NOMO-1 (cell line): ENCODE measurements around the gene AOPEP.
"Not testable (repeated sequence)": the region's sequence is repeated elsewhere in the genome, so short reads cannot be mapped to it uniquely, and the experiment has no call there.

Source experiments
- DNase-seq, 2 experiments: peaks; one replicate each; lab custom pipeline; 2025; ENCODE audit not compliant: unreplicated experiment in 2 of 2; lab: John Stamatoyannopoulos, UW

The AOPEP gene

DNA sequence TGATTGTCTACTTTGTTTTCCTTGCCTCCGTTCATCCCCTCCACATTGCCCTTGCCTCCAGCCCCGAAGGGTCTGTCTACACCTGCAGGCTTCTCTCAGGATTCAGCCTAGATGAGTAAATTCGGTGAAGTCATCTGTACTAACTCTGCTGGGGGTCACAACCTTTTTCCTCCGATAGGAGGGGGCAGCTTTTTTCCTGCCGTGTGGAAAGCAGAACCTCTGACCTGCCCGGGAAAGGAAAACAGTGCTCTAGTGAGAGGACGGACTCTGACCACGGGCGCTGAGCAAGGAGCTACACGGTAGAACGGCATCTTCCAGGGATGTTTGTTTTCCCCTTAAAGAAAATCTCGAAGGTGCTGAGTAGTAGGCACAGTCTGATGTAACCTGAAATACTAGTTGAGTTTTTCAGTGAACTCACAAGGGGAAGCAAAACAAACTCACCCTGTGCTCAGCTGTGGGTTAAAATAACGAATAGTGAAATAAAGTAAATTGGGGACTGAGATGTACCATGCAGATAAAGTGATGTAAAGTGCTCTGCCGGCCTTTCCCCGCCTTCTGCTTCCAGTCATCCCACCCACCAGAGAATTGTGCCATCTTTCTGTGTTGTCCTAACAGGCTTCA is 281.8 kb downstream of the AOPEP start:
- DNase-seq = no peak

DNA sequence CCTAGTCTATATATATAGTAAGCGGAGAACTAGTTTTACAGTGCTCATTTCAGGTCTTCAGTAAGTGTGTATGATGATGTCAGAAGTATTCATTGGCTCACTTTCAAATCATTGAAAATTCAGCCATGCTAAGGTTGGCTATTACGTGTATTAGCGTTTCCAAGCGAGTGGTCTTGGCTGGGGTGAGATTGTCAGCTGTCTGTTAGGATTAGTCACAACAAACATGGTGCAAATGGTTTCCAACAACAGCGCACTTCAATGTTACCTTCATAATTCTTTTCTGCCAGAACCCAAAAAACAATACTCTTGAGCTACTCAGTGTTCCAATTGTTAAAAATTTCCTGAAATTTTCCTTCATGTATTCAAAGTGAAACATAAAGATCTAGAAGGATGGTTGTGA is 283.0 kb downstream of the AOPEP start:
- no peak for DNase-seq

DNA sequence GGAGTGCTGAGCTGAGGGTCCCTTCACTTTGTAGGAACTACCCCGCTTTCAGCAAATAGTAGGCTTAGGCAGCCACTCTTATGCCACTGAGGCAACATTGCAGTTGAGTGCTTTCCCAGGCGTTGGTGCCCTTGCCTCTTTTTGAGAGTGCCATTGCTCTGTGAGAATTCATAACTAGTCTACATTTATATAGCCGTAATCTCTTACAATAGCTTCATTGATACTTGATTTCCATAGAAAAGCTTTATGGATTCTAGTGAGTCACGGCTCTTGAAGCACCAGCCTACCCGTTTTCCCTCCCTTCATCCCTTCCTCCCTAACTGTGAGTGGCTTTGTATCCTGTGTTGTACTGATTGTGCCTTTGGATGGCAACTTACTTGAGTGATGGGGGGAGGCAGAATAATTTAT is 283.9 kb downstream of the AOPEP start:
- no peak for DNase-seq

DNA sequence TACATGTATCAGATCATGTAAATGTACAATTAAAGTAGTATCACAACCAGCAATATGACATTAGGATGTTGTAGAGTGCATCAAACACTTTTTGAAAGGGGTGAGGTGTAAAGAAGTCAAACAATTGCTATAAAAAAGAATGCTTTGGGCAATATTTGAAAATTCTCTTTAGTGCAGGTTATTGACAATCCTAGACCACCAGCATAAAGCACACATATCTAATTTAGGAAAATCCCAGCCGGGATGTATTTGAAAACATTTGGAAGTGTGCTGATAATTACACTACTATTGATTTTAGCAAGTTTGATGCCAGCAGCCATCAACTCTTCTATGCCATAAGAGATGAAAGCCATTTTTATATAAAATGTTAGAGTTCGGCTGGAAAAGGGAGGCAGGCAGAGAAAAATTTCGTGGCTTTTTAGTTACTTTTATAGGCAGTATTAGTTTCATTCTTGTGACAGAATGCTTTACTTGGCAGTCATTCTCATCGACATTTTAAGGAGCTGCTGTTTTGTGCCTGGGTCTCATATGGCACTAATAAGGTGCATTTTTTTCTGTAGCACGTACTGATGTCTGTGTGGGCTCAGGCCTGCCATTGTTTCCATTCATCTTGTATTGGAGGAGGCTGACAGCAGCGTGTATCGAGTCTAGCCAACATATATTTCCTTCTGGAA is 285.7 kb downstream of the AOPEP start:
- DNase-seq = no peak

DNA sequence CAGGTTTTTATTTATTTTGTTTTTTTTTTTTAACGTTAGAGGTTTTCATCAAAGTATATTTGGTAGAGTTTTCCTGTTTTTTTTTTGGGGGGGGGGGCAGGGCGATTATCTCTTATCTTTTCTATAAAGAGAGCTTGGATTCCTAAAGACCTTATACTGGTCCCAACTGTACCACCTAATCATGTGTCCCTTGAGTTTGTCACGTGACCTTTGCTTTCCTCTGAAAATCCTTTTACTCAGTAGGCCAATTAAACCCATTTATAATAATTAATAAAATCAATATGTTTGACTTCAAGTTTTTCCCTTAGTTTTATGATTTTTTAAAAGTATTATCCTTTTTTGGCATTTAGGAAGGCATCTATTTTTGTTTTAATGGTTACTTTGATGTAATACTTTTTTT is 286.4 kb downstream of the AOPEP start:
- no peak for DNase-seq

DNA sequence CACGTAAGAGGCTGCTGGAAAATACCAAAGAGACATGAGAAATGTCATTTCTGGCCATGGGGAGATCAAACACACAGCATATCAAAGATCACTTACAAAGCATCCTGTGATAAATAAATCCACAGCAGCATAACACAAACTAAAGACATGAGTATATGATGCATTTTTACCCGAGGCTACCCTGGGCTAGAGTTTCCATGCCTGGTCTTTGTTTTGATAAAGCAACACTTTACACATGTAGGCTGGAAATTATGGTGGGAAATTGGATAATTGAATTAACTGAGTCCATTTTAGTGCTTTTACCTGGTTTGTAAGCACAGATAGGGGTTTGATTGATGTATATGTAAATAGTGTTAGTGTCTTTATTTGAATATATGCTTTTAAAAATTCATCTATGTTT is 288.4 kb downstream of the AOPEP start:
- no peak for DNase-seq

DNA sequence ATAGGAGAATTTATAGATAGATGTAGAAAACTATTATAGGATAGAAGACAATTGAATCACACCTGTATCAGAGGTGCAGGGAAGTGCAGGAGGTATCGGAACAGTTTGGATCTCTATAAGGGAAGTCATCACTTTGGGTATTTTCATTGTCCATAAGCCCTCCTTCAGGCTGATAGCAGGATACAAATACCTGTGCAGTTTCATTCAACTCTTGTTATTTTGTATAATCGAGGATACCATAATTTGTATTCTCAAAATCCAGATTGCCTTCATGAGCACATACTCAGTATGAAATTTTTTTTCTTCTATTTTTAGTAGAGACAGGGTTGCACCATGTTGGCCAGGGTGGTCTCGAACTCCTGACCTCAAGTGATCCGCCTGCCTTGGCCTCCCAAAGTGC is 289.1 kb downstream of the AOPEP start:
- no peak for DNase-seq

DNA sequence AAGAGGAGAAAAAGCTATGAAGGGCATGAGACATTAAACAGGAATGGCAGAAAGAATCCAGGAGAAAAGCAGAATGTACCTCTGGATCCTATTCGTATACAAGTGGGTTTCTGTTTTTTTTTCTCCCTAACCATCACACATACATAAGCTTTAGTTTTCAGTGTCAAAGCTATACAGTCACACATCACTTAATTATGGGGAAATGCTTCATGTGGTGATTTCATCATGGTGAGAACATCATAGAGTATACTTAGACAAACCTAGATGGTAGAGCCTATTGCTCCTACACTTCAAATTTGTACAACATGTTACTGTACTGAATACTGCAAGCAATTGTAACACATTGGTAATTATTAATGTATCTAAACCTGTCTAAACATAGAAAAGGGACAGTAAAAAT is 290.6 kb downstream of the AOPEP start:
- DNase-seq = no peak

DNA sequence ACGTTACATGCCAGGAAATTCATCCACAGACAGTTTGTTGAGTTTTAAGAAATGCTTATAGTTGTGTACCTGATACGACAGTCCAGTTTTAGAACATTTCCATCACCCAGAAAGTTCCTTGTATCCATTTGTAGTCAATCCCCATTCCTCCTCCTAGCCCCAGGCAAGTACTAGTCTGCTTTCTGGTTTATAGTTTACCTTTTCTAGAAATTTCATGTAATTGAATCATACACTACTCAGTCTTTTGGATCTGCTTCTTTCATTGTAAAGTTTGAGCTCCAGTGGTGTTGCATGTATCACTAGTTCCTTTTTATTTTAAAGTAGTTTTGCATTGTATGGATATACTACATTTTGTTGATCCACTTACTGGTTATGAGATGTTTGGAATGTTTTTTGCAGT is 291.2 kb downstream of the AOPEP start:
- no peak for DNase-seq

DNA sequence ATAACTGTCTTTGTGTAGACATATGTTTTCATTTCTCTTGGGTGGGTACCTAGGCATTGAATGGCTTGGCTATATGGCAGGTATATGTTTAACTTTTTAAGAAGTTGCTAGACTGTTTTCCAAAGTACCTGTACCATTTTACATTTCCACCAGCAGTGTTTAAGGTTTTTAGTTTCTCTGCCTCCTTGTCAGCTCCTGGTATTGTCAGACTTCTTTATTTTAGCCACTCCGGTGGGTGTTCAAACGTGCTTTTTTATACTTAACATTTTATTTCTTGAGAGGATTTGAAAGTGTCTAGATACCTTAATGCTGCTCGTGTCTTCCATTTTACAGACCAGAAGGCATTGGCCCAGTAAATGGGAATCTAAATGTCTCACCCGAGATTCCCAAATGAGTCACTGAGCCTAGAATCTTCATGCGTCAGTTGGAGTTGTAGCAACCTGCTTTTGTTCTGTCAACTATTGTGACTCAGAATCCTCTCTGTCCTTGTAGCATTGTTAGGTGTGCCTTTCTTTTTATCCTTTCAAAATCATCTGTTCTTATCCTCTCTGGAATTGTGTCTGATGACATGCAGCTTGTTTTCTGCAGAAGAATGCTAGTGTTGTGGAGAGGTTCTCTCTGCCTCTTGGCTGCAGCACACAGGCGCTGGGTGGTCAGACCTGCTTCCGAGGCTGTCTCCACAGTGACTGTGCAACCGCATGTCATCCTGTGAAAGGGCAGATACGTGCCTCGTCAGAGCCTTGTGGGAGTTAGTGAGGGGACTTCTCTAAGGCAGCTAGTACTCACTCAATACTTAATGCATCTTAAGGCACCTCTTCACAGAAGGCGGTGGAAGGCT is 291.8 kb downstream of the AOPEP start:
- no peak for DNase-seq

DNA sequence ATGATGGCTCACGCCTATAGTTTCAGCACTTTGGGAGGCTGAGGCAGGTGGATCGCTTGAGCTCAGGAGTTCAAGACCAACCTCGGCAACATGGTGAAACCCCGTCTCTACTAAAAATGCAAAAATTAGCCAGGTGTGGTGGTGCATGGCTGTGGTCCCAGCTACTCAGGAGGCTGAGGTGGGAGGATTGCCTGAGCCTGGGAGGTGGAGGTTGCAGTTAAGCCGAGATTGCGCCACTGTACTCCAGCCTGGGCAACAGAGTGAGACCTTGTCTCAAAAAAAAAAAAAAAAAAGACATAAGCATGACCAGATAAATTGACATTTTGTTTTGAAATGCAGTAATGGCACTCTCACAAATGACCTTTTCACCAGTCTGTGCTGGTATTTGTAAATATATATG is 294.1 kb downstream of the AOPEP start:
- DNase-seq = not testable (repeated sequence)

DNA sequence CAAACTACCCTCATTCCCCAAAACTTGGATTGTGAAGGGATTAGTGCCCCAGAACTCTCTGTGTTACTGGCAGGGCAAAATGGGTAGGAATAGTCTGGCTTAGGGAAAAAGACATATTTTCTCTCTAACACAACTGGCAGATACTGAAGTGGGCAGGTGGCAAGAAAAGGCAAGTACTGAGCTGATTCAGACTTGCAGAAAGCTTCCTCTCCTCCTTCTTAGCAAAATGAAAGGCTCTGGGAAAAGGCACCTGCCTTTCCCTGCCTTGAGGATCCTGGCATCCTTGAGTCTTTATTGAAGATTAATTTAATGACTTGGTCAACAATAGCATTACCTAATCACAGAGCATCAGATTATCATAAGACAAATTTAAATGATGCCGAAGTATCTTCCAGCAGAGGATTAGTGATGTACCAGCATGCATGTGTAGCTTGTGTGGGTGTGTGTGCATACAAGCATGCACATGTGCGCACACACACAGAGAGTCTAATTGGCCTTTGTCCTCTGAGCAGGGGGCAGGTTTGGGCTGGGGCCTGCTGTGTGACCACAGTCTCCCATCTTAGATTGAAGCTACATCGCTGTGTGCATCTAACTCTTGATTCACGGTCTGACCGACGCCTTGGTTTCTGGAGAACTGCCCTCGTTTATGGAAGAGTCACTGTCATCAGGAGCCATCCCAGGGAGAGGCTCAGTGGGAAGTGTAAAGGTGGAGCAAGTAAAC is 294.8 kb downstream of the AOPEP start:
- DNase-seq = no peak

DNA sequence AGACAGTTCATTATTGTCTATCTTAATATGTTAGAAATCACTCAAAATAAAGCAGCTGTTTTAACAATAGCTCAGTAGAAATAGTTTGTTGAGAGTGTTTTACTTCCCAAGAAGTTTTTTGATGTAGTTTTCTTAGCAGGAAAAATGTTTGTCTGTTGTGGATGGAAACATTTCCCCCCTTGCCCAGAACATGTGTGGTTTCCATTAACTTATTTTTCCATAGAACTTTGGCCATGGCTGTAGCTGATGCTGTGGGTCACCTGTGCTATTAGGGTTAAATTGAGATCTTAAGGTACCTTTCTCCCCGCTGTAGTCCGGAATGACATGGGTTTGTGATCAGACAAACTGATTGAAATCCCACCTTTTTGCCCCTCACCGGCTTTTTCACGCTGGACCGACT is 296.2 kb downstream of the AOPEP start:
- no peak for DNase-seq

DNA sequence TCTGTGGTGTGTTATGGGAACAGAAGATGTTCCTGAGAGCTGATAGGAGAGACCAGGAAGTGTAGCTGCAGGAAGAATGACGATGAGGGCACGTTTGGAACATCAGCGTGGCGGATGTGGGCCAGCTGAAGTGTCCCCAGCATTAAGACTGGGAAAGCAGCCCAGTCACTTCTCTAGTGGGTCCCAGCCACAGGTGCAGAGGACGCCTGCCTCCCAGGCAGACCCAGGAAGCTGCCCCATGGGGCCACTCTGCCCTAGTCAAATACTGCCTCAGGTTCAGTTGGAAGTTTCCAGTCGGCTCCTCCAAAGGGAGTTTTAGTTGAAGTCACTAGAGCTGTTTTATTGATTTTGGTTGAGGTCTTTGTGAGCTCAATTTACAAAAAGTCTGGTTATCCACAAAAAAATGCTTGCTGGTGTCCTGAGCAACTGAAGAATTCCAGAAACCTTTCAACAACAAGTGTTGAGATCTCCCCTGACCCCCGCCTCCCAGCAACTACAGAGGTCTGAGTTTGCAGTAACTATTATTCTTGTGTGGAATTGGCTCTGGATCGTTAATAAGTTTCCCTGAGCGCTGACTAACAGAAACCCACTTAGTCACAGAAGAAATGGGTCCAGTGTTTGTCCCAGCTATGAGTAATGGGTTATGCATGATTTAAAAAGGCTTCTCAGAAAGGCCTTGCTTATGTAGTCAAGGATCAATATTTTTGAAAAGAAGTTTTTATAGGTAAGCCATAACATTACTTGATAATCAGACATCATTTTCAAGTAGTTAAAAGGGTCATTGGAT is 296.9 kb downstream of the AOPEP start:
- DNase-seq = no peak

DNA sequence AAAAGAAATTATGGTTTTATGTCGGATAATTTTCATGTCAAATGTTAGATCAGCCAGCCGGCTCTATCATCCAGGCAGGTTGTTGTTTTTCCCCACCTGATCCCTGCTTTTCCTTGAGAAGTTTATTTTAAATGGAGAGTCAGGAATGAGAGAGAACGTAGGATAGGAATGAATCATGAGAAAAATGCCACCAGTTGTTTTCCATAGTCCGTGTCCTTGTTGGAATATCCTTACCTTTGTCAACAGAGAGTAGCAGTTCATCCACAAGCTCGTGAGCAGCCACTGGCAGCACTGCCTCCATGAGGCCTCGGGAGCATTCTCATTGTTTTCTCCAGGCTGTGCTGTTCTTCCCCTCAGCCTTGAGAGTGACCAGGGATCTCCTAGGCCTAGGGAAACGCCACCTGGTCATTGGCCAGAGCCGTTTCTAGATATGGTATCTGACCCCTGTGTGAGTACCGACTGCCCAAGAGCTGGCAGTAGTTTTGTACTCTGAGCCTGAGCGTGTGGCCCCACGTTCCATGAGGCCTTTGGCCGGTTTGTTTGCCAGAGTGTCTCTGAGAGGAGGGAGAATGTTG is 297.7 kb downstream of the AOPEP start:
- no peak for DNase-seq

DNA sequence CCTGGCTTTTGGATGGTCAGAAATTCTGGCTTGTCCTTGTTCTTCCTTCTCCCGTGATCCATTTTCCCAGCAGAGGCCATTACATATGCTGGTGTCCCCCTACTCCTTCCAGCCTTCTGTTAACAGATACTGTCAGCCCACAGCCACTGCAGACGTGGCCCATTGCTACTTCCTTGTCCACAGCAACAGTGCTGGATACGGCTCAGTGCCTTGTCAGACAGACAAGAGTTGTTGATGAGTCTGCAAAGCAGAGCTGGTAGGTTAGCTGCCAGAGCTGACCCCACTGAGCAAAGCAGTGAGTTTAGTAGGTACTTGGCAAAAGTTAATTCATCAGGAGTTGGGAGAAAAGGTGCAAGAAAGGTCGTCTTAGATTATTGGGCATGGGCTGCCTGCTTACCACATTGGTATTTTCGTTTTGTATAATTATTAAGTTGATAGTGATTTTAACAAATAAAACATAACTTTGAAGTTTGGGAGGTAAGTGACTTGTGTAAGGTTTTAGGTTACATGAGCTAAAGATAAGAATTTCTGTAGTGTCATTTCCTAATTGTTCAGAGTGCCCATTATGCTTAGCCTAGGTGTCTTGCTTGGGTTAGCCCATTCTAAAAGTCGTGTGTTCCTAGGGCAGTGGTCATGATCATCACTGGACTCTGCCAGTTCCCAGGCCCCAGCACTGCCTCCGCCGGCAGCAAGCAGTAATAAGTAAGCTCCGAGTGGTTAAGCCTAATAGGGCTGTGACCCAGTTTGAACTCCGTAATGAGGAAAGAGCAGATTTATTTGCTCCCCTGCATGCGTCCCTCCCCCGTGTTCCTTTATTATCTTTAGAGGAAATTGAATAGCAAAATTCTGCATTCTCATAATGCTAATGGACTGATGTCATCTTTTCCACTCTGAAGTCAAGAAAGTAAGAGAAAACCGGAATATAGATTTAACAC is 299.0 kb downstream of the AOPEP start:
- no peak for DNase-seq

DNA sequence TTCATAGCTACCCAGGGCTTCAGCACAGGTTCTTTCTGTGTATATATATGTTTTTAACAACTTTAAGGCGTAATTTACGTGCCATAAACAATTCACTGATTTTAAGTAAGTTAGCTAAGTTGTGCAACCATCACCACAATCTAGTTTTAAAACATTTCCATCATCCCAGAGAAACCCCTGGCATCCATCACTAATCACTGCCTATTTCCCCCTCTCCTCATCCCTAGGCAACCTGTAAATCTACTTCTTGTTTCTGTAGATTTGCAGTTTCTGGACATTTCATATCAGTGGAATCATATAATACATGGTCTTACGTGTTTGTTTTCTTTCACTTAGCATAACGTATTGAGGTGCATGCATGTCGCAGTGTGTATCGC is 299.6 kb downstream of the AOPEP start:
- DNase-seq = no peak

DNA sequence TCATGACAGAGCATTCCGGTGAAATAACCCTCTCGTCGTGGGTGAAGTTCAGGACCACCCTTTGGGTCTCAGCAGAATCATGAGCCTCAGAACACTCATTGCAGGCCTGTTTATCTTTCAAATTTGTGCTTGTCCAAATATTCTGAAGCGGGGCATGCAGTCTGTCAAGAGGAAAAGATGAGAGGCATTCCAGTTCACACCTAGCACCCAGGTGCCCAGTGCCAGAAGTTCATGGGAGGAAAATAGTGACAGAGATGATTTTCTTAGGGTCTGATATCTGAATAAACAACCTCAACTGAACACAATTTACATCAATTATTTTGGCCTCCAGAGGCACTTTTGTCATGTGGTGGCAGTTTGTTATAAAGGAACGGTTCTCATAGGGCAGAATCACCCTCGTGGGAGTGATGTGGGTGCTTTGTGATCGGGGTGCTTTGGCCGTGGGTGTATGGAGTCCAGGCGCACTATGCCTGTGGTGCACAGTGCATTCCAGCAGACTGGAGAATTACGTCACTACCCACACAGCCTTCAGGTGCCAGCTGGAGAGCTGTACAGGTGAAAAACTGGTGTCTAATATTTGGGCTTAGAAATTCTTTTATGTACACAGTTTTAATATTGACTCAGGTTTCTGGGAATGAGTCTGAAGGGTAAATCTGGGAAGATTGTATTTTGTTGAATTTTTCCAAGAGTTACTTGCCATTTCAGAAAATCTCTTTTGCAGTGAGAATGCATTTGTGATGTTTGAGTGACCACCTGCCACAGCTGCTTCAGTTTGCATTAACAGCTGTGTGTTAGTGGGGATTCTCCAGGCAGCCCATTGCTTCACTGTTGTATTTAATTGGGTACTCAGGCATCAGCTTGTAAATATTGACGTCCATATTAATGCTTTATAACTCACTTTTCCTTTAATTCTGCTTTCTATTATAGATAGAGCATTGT is 301.7 kb downstream of the AOPEP start:
- no peak for DNase-seq
